HG03432 (cell line): Measurements from ENCODE around the gene GABPB1.
"Not testable (repeated sequence)": the region's sequence is repeated elsewhere in the genome, so short reads cannot be mapped to it uniquely, and the experiment has no call there.

Experiments used
- ATAC-seq: cut with Tn5 transposase; IDR thresholded peaks from one replicate; pipeline ENCODE4 v1.9.1; 2021; ENCODE audit warnings: mild to moderate bottlenecking, moderate library complexity; ENCODE audit not compliant: unreplicated experiment

GABPB1 gene

GRCh38 chr15:50354838-50355618 is at the start of gene GABPB1:
GABPB1 (minus strand) TSS chr15:50355198; CDS start chr15:50309798, 45,400 bp downstream.
- ATAC-seq, result peak; percentile 53

GRCh38 chr15:50391561-50391960 is 36.6 kb upstream of the GABPB1 start:
- ATAC-seq, result not testable (repeated sequence)

- peak; percentile 96 for ATAC-seq
Measured at GRCh38 chr15:50390554-50391264, 35.7 kb upstream of the GABPB1 start.

- not testable (repeated sequence) for ATAC-seq
Measured at GRCh38 chr15:50382408-50382807, 27.4 kb upstream of the GABPB1 start.

GRCh38 chr15:50381438-50381837 is 26.4 kb upstream of the GABPB1 start:
- ATAC-seq, result no peak

- no peak for ATAC-seq
Measured at GRCh38 chr15:50380089-50380488, 25.1 kb upstream of the GABPB1 start.

- not testable (repeated sequence) for ATAC-seq
Measured at GRCh38 chr15:50379413-50379812, 24.4 kb upstream of the GABPB1 start.

GRCh38 chr15:50378776-50379175 is 23.8 kb upstream of the GABPB1 start:
- ATAC-seq, result no peak

GRCh38 chr15:50377867-50378751 is 23.1 kb upstream of the GABPB1 start:
- peak; percentile 98 for ATAC-seq

GRCh38 chr15:50369564-50369963 is 14.6 kb upstream of the GABPB1 start:
- ATAC-seq, result not testable (repeated sequence)

GRCh38 chr15:50365971-50366370 is 11.0 kb upstream of the GABPB1 start:
- ATAC-seq, result no peak

GRCh38 chr15:50365570-50365969 is 10.6 kb upstream of the GABPB1 start:
- ATAC-seq, result no peak

GRCh38 chr15:50363612-50364011 is 8.6 kb upstream of the GABPB1 start:
- ATAC-seq, result no peak

GRCh38 chr15:50361756-50362155 is 6.8 kb upstream of the GABPB1 start:
- no peak for ATAC-seq

- ATAC-seq, result no peak
Measured at GRCh38 chr15:50358845-50359244, 3.8 kb upstream of the GABPB1 start.

- no peak for ATAC-seq
Measured at GRCh38 chr15:50355980-50356379, 982 bp upstream of the GABPB1 start.

- ATAC-seq, result no peak
Measured at GRCh38 chr15:50355619-50355905, 564 bp upstream of the GABPB1 start.

GRCh38 chr15:50353975-50354837 is 792 bp downstream of the GABPB1 start:
- ATAC-seq, result peak; percentile 29

- ATAC-seq, result peak; percentile 14
Measured at GRCh38 chr15:50353251-50353974, 1.6 kb downstream of the GABPB1 start.

GRCh38 chr15:50350621-50351020 is 4.4 kb downstream of the GABPB1 start:
- no peak for ATAC-seq
